Measurements from ENCODE around the gene ACTR1A. TPM values are rescaled to one million over a fixed set of nuclear protein-coding genes. Genes with fewer than 3 reads are reported as not detected.
A peak's percentile ranks its signal among the peaks of the same experiment; 100 is the strongest.

ACTR1A gene
- total and polyA plus RNA-seq, 9 of the 15 experiments (the other 6 are each of a cell fraction or from before 2014, with no cell fraction given) = 36.3 to 77.2 (median 49.6) TPM

DNA sequence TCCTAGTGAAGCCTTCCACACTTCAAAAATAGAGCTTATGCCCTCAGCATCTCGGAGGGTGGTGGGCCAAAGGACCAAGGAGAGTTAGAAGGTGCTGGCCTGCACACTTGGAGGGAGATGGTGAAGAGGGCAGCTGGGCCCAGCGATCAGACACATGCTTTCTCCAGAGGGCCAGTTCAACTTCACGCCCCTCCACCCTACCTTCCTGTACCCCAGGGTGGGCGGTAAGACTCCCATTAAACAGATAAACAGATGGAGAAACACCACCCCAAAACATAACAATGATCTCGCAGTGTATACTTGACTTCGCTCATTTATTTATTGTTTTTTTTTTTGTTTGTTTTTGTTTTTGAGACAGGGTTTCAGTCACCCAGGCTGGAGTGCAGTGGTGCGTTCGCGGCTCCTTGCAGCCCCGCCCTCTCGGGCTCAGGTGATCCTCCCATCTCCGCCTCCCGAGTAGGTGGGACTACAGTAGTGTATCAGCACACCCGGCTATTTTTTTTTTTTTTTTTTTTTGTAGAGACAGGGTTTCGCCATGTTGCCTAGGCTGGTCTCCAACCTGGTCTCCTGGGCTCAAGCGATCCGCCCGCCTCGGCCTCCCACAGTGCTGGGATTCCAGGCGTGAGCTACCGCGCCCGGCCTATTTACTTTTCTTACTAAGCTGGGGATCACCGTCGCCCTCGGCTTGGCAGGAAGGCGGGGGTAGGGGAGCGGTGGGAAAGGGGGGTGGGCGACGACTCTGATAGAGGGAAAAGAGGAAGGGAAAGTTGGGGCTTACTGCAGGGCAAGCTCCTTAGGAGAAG is 53.0 kb downstream of the ACTR1A start (continued):
- TF ChIP-seq ZBTB17 (CRISPR knock-in tag; IDR thresholded peaks at IDR 0.05) (0 out of 2 replicates have a peak, but pooled peaks have one; percentile 38), HDAC6 (IDR thresholded peaks at IDR 0.05; ENCODE audit: low read depth, low read length) (no peak), ZNF395 (CRISPR knock-in tag; IDR thresholded peaks at IDR 0.05) (0 out of 2 replicates have a peak, but pooled peaks have one; percentile 11), U2AF1 (optimal IDR thresholded peaks at IDR 0.05; ENCODE audit: low read depth, low read length) (no peak), ZNF644 (tag; IDR thresholded peaks at IDR 0.05; ENCODE audit: low read depth) (no peak), CREB3 (tag; conservative IDR thresholded peaks at IDR 0.05; ENCODE audit: low read depth) (no peak), ZNF696 (CRISPR knock-in tag; conservative IDR thresholded peaks at IDR 0.05) (no peak), SUPT5H (IDR thresholded peaks at IDR 0.05) (0 out of 2 replicates have a peak, but pooled peaks have one; percentile 68), JUND (IDR thresholded peaks at IDR 0.05; ENCODE audit: borderline replicate concordance, low read depth, low read length) (no peak), JUND (tag; IDR thresholded peaks at IDR 0.05; ENCODE audit: borderline replicate concordance, low read depth, low read length) (no peak), NFIX (CRISPR knock-in tag; IDR thresholded peaks at IDR 0.05; ENCODE audit: low read depth) (no peak)
- TF ChIP-seq, protein P1, sequence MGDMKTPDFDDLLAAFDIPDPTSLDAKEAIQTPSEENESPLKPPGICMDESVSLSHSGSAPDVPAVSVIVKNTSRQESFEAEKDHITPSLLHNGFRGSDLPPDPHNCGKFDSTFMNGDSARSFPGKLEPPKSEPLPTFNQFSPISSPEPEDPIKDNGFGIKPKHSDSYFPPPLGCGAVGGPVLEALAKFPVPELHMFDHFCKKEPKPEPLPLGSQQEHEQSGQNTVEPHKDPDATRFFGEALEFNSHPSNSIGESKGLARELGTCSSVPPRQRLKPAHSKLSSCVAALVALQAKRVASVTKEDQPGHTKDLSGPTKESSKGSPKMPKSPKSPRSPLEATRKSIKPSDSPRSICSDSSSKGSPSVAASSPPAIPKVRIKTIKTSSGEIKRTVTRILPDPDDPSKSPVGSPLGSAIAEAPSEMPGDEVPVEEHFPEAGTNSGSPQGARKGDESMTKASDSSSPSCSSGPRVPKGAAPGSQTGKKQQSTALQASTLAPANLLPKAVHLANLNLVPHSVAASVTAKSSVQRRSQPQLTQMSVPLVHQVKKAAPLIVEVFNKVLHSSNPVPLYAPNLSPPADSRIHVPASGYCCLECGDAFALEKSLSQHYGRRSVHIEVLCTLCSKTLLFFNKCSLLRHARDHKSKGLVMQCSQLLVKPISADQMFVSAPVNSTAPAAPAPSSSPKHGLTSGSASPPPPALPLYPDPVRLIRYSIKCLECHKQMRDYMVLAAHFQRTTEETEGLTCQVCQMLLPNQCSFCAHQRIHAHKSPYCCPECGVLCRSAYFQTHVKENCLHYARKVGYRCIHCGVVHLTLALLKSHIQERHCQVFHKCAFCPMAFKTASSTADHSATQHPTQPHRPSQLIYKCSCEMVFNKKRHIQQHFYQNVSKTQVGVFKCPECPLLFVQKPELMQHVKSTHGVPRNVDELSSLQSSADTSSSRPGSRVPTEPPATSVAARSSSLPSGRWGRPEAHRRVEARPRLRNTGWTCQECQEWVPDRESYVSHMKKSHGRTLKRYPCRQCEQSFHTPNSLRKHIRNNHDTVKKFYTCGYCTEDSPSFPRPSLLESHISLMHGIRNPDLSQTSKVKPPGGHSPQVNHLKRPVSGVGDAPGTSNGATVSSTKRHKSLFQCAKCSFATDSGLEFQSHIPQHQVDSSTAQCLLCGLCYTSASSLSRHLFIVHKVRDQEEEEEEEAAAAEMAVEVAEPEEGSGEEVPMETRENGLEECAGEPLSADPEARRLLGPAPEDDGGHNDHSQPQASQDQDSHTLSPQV (IDR thresholded peaks at IDR 0.05) = peak; percentile 67; the same call in 1 of the 2 replicates
- TF ChIP-seq, protein P2, sequence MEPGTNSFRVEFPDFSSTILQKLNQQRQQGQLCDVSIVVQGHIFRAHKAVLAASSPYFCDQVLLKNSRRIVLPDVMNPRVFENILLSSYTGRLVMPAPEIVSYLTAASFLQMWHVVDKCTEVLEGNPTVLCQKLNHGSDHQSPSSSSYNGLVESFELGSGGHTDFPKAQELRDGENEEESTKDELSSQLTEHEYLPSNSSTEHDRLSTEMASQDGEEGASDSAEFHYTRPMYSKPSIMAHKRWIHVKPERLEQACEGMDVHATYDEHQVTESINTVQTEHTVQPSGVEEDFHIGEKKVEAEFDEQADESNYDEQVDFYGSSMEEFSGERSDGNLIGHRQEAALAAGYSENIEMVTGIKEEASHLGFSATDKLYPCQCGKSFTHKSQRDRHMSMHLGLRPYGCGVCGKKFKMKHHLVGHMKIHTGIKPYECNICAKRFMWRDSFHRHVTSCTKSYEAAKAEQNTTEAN (CRISPR knock-in tag; IDR thresholded peaks at IDR 0.05) = 0 out of 2 replicates have a peak, but pooled peaks have one; percentile 24
- TF ChIP-seq, protein P3, sequence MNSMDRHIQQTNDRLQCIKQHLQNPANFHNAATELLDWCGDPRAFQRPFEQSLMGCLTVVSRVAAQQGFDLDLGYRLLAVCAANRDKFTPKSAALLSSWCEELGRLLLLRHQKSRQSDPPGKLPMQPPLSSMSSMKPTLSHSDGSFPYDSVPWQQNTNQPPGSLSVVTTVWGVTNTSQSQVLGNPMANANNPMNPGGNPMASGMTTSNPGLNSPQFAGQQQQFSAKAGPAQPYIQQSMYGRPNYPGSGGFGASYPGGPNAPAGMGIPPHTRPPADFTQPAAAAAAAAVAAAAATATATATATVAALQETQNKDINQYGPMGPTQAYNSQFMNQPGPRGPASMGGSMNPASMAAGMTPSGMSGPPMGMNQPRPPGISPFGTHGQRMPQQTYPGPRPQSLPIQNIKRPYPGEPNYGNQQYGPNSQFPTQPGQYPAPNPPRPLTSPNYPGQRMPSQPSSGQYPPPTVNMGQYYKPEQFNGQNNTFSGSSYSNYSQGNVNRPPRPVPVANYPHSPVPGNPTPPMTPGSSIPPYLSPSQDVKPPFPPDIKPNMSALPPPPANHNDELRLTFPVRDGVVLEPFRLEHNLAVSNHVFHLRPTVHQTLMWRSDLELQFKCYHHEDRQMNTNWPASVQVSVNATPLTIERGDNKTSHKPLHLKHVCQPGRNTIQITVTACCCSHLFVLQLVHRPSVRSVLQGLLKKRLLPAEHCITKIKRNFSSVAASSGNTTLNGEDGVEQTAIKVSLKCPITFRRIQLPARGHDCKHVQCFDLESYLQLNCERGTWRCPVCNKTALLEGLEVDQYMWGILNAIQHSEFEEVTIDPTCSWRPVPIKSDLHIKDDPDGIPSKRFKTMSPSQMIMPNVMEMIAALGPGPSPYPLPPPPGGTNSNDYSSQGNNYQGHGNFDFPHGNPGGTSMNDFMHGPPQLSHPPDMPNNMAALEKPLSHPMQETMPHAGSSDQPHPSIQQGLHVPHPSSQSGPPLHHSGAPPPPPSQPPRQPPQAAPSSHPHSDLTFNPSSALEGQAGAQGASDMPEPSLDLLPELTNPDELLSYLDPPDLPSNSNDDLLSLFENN (IDR thresholded peaks at IDR 0.05; ENCODE audit: low read depth in 2 of 2, low read length in 2 of 2) = no peak
